CD4-positive, alpha-beta T cell (primary cell): ENCODE data around the gene U2AF1L4. TPM values are rescaled to one million over a fixed set of nuclear protein-coding genes. Genes with fewer than 3 reads are reported as not detected.

Source experiments
- ATAC-seq: fragments of 200-7000 bp; cut with Tn5 transposase; one replicate; pipeline ENCODE4 v1.10.0; 2022; ENCODE audit warnings: mild to moderate bottlenecking; ENCODE audit not compliant: poor library complexity
- CTCF ChIA-PET: fragments of 350-600 bp; sonication (Branson Sonifier 250); formaldehyde crosslinking; loops from one replicate; lab custom pipeline; 2021; ENCODE audit warnings: antibody characterized with exemption, inconsistent platforms; lab: Charles Lee
- POLR2A ChIA-PET: fragments of 350-600 bp; sonication (Branson Sonifier 250); formaldehyde crosslinking; loops from one replicate; lab custom pipeline; 2021; ENCODE audit warnings: antibody characterized with exemption, inconsistent platforms; lab: Charles Lee
- DNase-seq, 14 experiments: peaks; one replicate each; pipeline ENCODE4 v3.0.0-alpha.2; 2013 to 2020; ENCODE audit warnings: mixed read lengths in 2 of 14
- H3K27ac ChIP-seq, 2 donors: one replicate each; pipeline versions ENCODE4 v1.5.1 to v1.7.0; 2013; ENCODE audit warnings: low read length in 2 of 2, low read depth in 1 of 2, mild to moderate bottlenecking in 1 of 2
- H3K27me3 ChIP-seq, 2 experiments: 1 replicate in 1 of 2; 2 replicates in 1 of 2; pipeline versions ENCODE4 v1.6.1 to v1.7.0; 2013; ENCODE audit warnings: low read length in 2 of 2, control low read depth in 1 of 2, mild to moderate bottlenecking in 1 of 2, moderate library complexity in 1 of 2; ENCODE audit not compliant: insufficient read depth in 2 of 2, control insufficient read depth in 1 of 2
- H3K36me3 ChIP-seq: one replicate; pipeline ENCODE4 v1.6.1; 2013; ENCODE audit warnings: low read length, control low read depth; ENCODE audit not compliant: insufficient read depth
- H3K4me1 ChIP-seq: one replicate; pipeline ENCODE4 v1.6.1; 2013; ENCODE audit warnings: low read length, control low read depth; ENCODE audit not compliant: insufficient read depth
- H3K4me3 ChIP-seq: one replicate; pipeline ENCODE4 v1.5.1; 2013; ENCODE audit warnings: mild to moderate bottlenecking, low read length, moderate library complexity
- H3K9me3 ChIP-seq, 2 experiments: 1 replicate in 1 of 2; 2 replicates in 1 of 2; pipeline versions ENCODE4 v1.6.1 to v1.7.0; 2013; ENCODE audit warnings: low read length in 2 of 2, mild to moderate bottlenecking in 2 of 2, control low read depth in 1 of 2, moderate library complexity in 1 of 2; ENCODE audit not compliant: control insufficient read depth in 1 of 2, insufficient read depth in 1 of 2
- H3K27ac Mint-ChIP-seq: one replicate; pipeline ENCODE4 v1.8.0; 2020; ENCODE audit warnings: mixed read lengths
- H3K27me3 Mint-ChIP-seq: one replicate; pipeline ENCODE4 v1.8.0; 2021; ENCODE audit warnings: mixed read lengths
- H3K36me3 Mint-ChIP-seq: one replicate; pipeline ENCODE4 v1.8.0; 2021; ENCODE audit warnings: low read depth, mixed read lengths
- H3K4me1 Mint-ChIP-seq: one replicate; pipeline ENCODE4 v1.8.0; 2021; ENCODE audit warnings: low read depth, mixed read lengths
- H3K4me3 Mint-ChIP-seq: one replicate; pipeline ENCODE4 v1.8.0; 2020; ENCODE audit warnings: mild to moderate bottlenecking, mixed read lengths
- H3K9me3 Mint-ChIP-seq: one replicate; pipeline ENCODE4 v1.8.0; 2020; ENCODE audit warnings: mixed read lengths
- CTCF ChIP-seq: fragments of 200-600 bp; IDR thresholded peaks from one replicate; pipeline ENCODE4 v1.8.0; 2022; ENCODE audit warnings: antibody characterized with exemption, mild to moderate bottlenecking
- intact Hi-C, 2 experiments: fragments of 100-400 bp; cut with DNase I in 1 of 2; cut with micrococcal nuclease in 1 of 2; formaldehyde crosslinking; loops; one replicate each; pipeline versions ENCODE4 v1.15.1 to v1.9.0; 2023 to 2025; cut with DNase I, micrococcal nuclease
- total RNA-seq, 174 experiments: library from RNA in 2 of 174; stranded (reverse) in 2 of 174; gene quantifications; one replicate each; pipeline ENCODE4 v1.2.3 and lab custom pipeline; 2021 to 2026

Gene U2AF1L4
- total RNA-seq, 2 experiments from 2014 or later = 74.6 to 85.8 TPM

- Mint-ChIP-seq H3K36me3 (peaks cover 83% of the 10 kb centered on the region), H3K27ac (no peak overlapping the region), H3K9me3 (no peaks in the 10 kb centered on the region), H3K27me3 (no peaks in the 10 kb centered on the region), H3K4me1 (peaks cover 25% of the 10 kb centered on the region), H3K4me3 (no peak overlapping the region)
- DNase-seq (no peak), ATAC-seq (no peak)
- intact Hi-C loops = no loop called here
- peaks cover 14% of the 10 kb centered on the region for H3K4me1 ChIP-seq
- peaks cover 90% of the 10 kb centered on the region for H3K36me3 ChIP-seq
- no peak for TF ChIP-seq CTCF
- H3K4me3 ChIP-seq = no peak overlapping the region
- CTCF ChIA-PET = no interaction called here
- POLR2A ChIA-PET = no interaction called here
- H3K27me3 ChIP-seq = no peaks in the 10 kb centered on the region
- H3K27ac ChIP-seq = no peak overlapping the region
- H3K9me3 ChIP-seq = no peaks in the 10 kb centered on the region
These were observed 12.6 kb downstream of the U2AF1L4 start for GRCh38 chr19:35732540-35733179.

GRCh38 chr19:35731779-35732405, 13.3 kb downstream of the U2AF1L4 start:
- Mint-ChIP-seq H3K9me3 (no peaks in the 10 kb centered on the region), H3K27ac (no peak overlapping the region), H3K4me1 (peaks cover 18% of the 10 kb centered on the region), H3K36me3 (peaks cover 82% of the 10 kb centered on the region), H3K27me3 (no peaks in the 10 kb centered on the region), H3K4me3 (no peak overlapping the region)
- H3K9me3 ChIP-seq = no peaks in the 10 kb centered on the region
- DNase-seq (no peak), ATAC-seq (no peak)
- H3K36me3 ChIP-seq = peaks cover 91% of the 10 kb centered on the region
- H3K27me3 ChIP-seq = no peaks in the 10 kb centered on the region
- no peak for TF ChIP-seq CTCF
- no peak overlapping the region for H3K4me3 ChIP-seq
- CTCF ChIA-PET = no interaction called here
- intact Hi-C loops = no loop called here
- no peak overlapping the region for H3K27ac ChIP-seq
- H3K4me1 ChIP-seq = peaks cover 6% of the 10 kb centered on the region
- POLR2A ChIA-PET = interaction anchor here (1.2 kb wide), 1 partner anchor 13 kb away, joined by 3 read pairs; no protein-coding TSS in a partner anchor

- Mint-ChIP-seq H3K36me3 (peaks cover 82% of the 10 kb centered on the region), H3K4me3 (no peak overlapping the region), H3K27ac (no peak overlapping the region), H3K9me3 (no peaks in the 10 kb centered on the region), H3K4me1 (peaks cover 12% of the 10 kb centered on the region), H3K27me3 (no peaks in the 10 kb centered on the region)
- Histone ChIP-seq H3K36me3 (peaks cover 91% of the 10 kb centered on the region), H3K27me3 (no peaks in the 10 kb centered on the region), H3K27ac (no peak overlapping the region), H3K4me1 (peaks cover under 1% of the 10 kb centered on the region), H3K4me3 (no peak overlapping the region), H3K9me3 (no peaks in the 10 kb centered on the region)
- CTCF ChIA-PET = no interaction called here
- POLR2A ChIA-PET = interaction anchor here (1.2 kb wide), 1 partner anchor 13 kb away, joined by 3 read pairs; no protein-coding TSS in a partner anchor
- intact Hi-C loops = no loop called here
- ATAC-seq (no peak), DNase-seq (no peak)
- TF ChIP-seq CTCF = no peak
These were observed 13.9 kb downstream of the U2AF1L4 start for GRCh38 chr19:35731353-35731752.
